ENCODE results near the gene EHD4.

EHD4 gene

GRCh38 chr15:41918506-41919126 is 53.7 kb downstream of the EHD4 start:
- H3K4me3 ChIP-seq (ENCODE audit: low read depth, low read length): no peak overlapping the region
- peaks cover 0 to 15% of the 10 kb centered on the region in 2 experiments; a peak in 1 of 3 replicates for H3K36me3 ChIP-seq (ENCODE audit: control insufficient read depth in 2 of 2, insufficient read depth in 1 of 2, low read length in 2 of 2)
- no peaks in the 10 kb centered on the region for H3K4me1 ChIP-seq (ENCODE audit: control insufficient read depth, insufficient read depth, low read length)
- TF ChIP-seq ZFP41 (tag by site-specific recombination; IDR thresholded peaks at IDR 0.05; ENCODE audit: borderline replicate concordance): no peak
- TF ChIP-seq ZNF529 (tag by site-specific recombination; IDR thresholded peaks at IDR 0.05; ENCODE audit: insufficient replicate concordance): no peak
- no peak for TF ChIP-seq MYNN (tag by site-specific recombination; IDR thresholded peaks at IDR 0.05; ENCODE audit: borderline replicate concordance)
- no peak for TF ChIP-seq ZNF514 (tag by site-specific recombination; IDR thresholded peaks at IDR 0.05)
- no peak for TF ChIP-seq ZNF544 (tag by site-specific recombination; IDR thresholded peaks at IDR 0.05)
- no peak for TF ChIP-seq SP7 (tag by site-specific recombination; IDR thresholded peaks at IDR 0.05)
- TF ChIP-seq ZNF830 (tag by site-specific recombination; IDR thresholded peaks at IDR 0.05; ENCODE audit: low read depth): no peak
- no peak for TF ChIP-seq KLF10 (tag by site-specific recombination; IDR thresholded peaks at IDR 0.05)
- no peak for TF ChIP-seq ZSCAN5A (tag by site-specific recombination; IDR thresholded peaks at IDR 0.05)
- no peak for TF ChIP-seq ZNF449 (tag by site-specific recombination; IDR thresholded peaks at IDR 0.05)
- no peak for TF ChIP-seq ZNF23 (tag by site-specific recombination; IDR thresholded peaks at IDR 0.05; ENCODE audit: borderline replicate concordance)
- no peak for TF ChIP-seq ZNF26 (tag by site-specific recombination; IDR thresholded peaks at IDR 0.05)
- no peak for TF ChIP-seq PRDM10 (tag by site-specific recombination; IDR thresholded peaks at IDR 0.05)
- TF ChIP-seq FEZF1 (tag by site-specific recombination; IDR thresholded peaks at IDR 0.05): no peak
- no peak for TF ChIP-seq ZNF354C (tag by site-specific recombination; IDR thresholded peaks at IDR 0.05; ENCODE audit: borderline replicate concordance, low read depth)
- no peak for TF ChIP-seq ZNF792 (tag by site-specific recombination; IDR thresholded peaks at IDR 0.05)
- TF ChIP-seq ZNF707 (tag by site-specific recombination; IDR thresholded peaks at IDR 0.05): no peak
- TF ChIP-seq ZNF169 (tag by site-specific recombination; IDR thresholded peaks at IDR 0.05): no peak
- ChIA-PET POLR2A (interaction anchor here (1.0 kb wide), 1 partner anchor 16 kb away, joined by 3 read pairs; no protein-coding TSS in a partner anchor), CTCF (interaction anchor here (0.7 to 1.7 kb wide), 2 partner anchors 14 to 91 kb away, joined by 3 to 4 read pairs; no protein-coding TSS in a partner anchor)
- H3K27ac ChIP-seq (ENCODE audit: extremely low read depth, low read depth, low read length): no peak overlapping the region
- H3K9me3 ChIP-seq (ENCODE audit: control insufficient read depth, insufficient read depth, low read depth, low read length): no peaks in the 10 kb centered on the region

All from HEK293 (cell line).